HEK293 (cell line): ENCODE results near the gene RNF111.

Experiments
- BCL11A ChIP-seq: fragments of 450-650 bp; formaldehyde crosslinking; IDR thresholded peaks from 2 replicates; pipeline ENCODE4 v1.5.1; 2016; ENCODE audit warnings: low read depth, missing biosample characterization, missing genetic modification characterization
- FEZF1 ChIP-seq: fragments of 450-650 bp; formaldehyde crosslinking; IDR thresholded peaks from 2 replicates; pipeline ENCODE4 v1.5.1; 2016; ENCODE audit warnings: missing biosample characterization, missing genetic modification characterization
- REST ChIP-seq: fragments of 450-650 bp; formaldehyde crosslinking; IDR thresholded peaks from 2 replicates; pipeline ENCODE4 v1.5.1; 2016; ENCODE audit warnings: missing biosample characterization, missing genetic modification characterization
- ZFP69B ChIP-seq: fragments of 450-650 bp; formaldehyde crosslinking; IDR thresholded peaks from 2 replicates; pipeline ENCODE4 v1.5.1; 2016; ENCODE audit warnings: missing biosample characterization, missing genetic modification characterization
- ZNF138 ChIP-seq: fragments of 450-650 bp; formaldehyde crosslinking; IDR thresholded peaks from 2 replicates; pipeline ENCODE4 v1.5.1; 2016; ENCODE audit warnings: missing biosample characterization, missing genetic modification characterization, borderline replicate concordance
- ZNF146 ChIP-seq: fragments of 450-650 bp; formaldehyde crosslinking; IDR thresholded peaks from 2 replicates; pipeline ENCODE4 v1.5.1; 2016; ENCODE audit warnings: missing biosample characterization, missing genetic modification characterization
- ZNF202 ChIP-seq: fragments of 450-650 bp; formaldehyde crosslinking; IDR thresholded peaks from 2 replicates; pipeline ENCODE4 v1.5.1; 2016; ENCODE audit warnings: missing biosample characterization, missing genetic modification characterization, borderline replicate concordance
- ZNF274 ChIP-seq, 2 experiments: fragments of 200-500 bp in 1 of 2; fragments of 450-650 bp in 1 of 2; sonication (Bioruptor generic) in 1 of 2; formaldehyde crosslinking in 1 of 2; IDR thresholded peaks; 2 replicates each; pipeline versions ENCODE4 v1.5.1 to v1.6.1; 2014 to 2016; ENCODE audit warnings: borderline replicate concordance in 1 of 2, inconsistent platforms in 1 of 2, low read length in 1 of 2, missing biosample characterization in 1 of 2, missing genetic modification characterization in 1 of 2
- ZNF510 ChIP-seq: fragments of 450-650 bp; formaldehyde crosslinking; IDR thresholded peaks from 2 replicates; pipeline ENCODE4 v1.5.1; 2018; ENCODE audit warnings: mild to moderate bottlenecking, missing genetic modification characterization, missing biosample characterization; ENCODE audit not compliant: insufficient replicate concordance
- ZNF623 ChIP-seq: fragments of 450-650 bp; formaldehyde crosslinking; IDR thresholded peaks from 2 replicates; pipeline ENCODE4 v1.5.1; 2016; ENCODE audit warnings: missing biosample characterization, missing genetic modification characterization
- ZNF639 ChIP-seq: fragments of 450-650 bp; formaldehyde crosslinking; IDR thresholded peaks from 2 replicates; pipeline ENCODE4 v1.5.1; 2016; ENCODE audit warnings: missing biosample characterization, missing genetic modification characterization
- ZNF792 ChIP-seq: fragments of 450-650 bp; formaldehyde crosslinking; IDR thresholded peaks from 2 replicates; pipeline ENCODE4 v1.5.1; 2016; ENCODE audit warnings: missing biosample characterization, missing genetic modification characterization
- TF ChIP-seq, protein P1 (sequence below): fragments of 450-650 bp; formaldehyde crosslinking; IDR thresholded peaks from 2 replicates; pipeline ENCODE4 v1.5.1; 2016; ENCODE audit warnings: missing biosample characterization, missing genetic modification characterization

DNA sequence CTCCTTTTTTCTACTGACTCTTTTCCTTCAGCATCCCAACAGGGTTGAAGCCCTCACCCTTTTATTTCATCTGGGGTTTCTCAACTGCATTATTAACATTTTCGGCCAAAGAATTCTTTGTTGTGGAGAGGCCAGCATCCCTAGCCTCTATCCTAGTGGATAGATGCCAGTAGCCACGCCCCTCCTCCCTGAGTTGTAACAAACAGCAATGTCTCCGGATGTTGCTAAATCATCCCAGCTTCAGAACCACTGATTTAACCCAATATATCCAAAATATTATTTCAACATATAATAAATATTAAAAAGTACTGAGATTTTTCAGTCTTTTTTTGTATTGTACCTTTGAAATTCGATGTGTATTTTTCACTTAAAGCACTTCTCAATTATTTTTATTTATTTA is 2.0 kb upstream of the RNF111 start:
- TF ChIP-seq, protein P1, sequence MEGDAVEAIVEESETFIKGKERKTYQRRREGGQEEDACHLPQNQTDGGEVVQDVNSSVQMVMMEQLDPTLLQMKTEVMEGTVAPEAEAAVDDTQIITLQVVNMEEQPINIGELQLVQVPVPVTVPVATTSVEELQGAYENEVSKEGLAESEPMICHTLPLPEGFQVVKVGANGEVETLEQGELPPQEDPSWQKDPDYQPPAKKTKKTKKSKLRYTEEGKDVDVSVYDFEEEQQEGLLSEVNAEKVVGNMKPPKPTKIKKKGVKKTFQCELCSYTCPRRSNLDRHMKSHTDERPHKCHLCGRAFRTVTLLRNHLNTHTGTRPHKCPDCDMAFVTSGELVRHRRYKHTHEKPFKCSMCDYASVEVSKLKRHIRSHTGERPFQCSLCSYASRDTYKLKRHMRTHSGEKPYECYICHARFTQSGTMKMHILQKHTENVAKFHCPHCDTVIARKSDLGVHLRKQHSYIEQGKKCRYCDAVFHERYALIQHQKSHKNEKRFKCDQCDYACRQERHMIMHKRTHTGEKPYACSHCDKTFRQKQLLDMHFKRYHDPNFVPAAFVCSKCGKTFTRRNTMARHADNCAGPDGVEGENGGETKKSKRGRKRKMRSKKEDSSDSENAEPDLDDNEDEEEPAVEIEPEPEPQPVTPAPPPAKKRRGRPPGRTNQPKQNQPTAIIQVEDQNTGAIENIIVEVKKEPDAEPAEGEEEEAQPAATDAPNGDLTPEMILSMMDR = no peak
- no peak for TF ChIP-seq ZNF639 (tag by site-specific recombination)
- TF ChIP-seq FEZF1 (tag by site-specific recombination) = no peak
- TF ChIP-seq ZFP69B (tag by site-specific recombination) = no peak
- TF ChIP-seq BCL11A (tag by site-specific recombination) = no peak
- no peak for TF ChIP-seq ZNF623 (tag by site-specific recombination)
- TF ChIP-seq ZNF792 (tag by site-specific recombination) = no peak
- no peak for TF ChIP-seq ZNF274 (IDR thresholded peaks at IDR 0.05; ENCODE audit: low read length)
- no peak for TF ChIP-seq ZNF274 (tag by site-specific recombination; IDR thresholded peaks at IDR 0.05; ENCODE audit: borderline replicate concordance)
- no peak for TF ChIP-seq ZNF138
- no peak for TF ChIP-seq ZNF510 (tag by site-specific recombination)
- no peak for TF ChIP-seq ZNF146 (tag by site-specific recombination)
- TF ChIP-seq ZNF202 = no peak
- TF ChIP-seq REST (tag by site-specific recombination) = no peak
